HG03342 (cell line): Measurements from ENCODE around the gene PLCH1.
"Not testable (repeated sequence)": the region's sequence is repeated elsewhere in the genome, so short reads cannot be mapped to it uniquely, and the experiment has no call there.

Experiments
- ATAC-seq: cut with Tn5 transposase; IDR thresholded peaks from one replicate; pipeline ENCODE4 v1.9.1; 2021; ENCODE audit warnings: mild to moderate bottlenecking, moderate library complexity; ENCODE audit not compliant: unreplicated experiment

The PLCH1 gene

DNA sequence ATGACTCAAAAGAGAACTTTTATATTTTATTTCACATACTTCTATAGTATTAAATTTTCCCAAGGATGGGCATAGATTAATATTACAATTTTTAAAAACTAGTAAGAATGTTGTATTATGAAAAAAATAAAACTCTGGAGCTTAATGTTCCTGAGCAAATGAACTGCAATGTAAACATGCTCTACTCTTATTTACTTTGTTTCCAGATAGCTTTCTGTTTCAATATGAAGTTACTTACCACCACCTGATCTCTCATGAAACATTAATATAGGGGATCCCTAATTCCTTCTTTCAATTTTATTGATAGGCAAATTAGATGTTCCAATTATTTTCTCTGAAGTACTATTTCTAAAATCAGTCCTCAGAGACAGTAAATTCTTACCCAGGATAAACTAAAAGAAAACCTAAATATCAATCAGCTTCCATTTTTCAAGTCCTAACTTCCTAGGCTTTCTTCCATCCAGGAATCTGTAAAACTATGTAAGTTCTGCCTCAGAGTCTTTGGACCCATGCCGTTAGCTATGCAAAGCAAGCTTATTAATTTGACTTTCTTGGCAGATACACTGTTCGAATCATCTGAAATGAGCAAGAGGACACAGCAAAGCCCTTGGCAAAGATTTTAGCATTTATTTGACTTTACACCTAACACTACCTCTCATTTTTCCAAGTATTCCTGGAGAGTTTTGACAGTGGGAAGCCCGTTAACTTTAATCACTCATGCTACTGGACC is 93.2 kb downstream of the PLCH1 start:
- no peak for ATAC-seq

DNA sequence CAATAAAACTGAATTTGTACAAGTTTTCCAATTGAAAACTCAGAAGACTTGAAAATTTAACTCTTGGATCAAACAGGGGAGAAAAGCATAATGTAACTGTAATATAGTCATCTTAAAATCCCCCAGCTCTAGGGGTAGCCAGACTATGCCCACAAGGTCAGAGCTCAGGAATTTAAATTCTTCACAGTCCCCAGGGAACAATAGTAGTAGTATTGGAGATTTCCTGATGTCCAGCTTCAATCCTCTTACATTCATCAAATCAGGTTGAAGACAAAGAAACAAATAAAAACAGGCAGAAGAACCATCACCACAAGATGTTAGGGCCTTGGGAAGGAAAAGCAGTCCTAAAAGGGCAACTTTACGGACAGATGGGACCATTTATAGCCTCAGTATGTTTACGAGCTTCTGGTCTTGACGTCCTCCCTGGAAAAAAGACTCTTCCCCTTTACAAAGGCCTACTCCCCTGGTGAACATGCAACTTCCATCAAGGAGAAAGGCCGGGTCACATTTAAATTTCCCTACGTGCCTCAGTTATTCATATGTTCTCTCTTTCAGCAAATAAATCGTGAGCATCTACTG is 96.8 kb downstream of the PLCH1 start:
- ATAC-seq: no peak

GRCh38 chr3:155647206-155647605 is 97.7 kb downstream of the PLCH1 start:
- no peak for ATAC-seq

DNA sequence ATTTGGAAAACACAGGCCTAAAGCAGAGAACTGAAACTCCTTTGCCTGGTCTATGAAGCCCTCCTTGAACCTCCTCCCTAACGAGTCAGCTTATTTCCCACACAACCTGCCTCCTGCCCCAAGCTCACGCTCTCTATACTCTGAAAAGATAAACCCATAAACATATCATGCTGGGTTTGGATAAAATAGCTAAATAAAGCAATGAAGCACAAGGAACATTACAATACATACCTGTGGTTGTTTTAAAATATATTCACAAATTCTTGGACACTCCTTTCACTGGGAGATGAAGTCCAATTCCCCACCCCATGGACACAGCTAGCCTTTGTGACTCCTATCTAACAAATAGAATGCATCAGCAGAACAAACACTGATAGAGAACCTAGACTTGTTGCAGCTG is 98.2 kb downstream of the PLCH1 start:
- ATAC-seq: no peak

GRCh38 chr3:155646128-155646527 is 98.7 kb downstream of the PLCH1 start:
- ATAC-seq: no peak

DNA sequence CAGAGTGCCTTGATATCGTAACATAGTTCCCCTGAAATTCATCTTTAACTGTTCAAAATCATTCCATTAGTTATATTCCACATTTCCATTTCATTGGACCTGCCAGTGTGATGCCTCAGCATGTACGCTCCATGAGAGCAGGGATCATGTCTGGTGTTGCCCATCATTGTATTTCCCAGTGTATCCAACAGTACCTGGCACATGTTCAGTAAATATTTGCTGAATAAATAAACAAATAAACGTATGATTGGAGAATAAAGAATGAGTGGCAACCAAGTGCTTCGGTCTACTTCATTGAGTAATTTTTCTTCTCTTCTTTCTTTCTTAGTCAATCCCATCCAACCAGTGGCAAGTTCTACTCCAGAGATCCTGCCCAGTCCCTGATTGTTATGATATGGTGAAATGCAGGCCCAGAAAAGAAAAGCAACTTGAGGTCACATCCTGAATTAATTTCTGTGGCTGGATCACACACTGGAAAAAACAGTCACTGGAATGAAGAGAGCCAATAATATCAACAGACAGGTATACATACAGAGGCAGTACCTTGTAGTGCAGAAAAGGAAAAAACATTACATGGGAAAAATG is 101.2 kb downstream of the PLCH1 start:
- no peak for ATAC-seq

- no peak for ATAC-seq
These were observed 102.9 kb downstream of the PLCH1 start for GRCh38 chr3:155641956-155642355.

GRCh38 chr3:155640098-155640497 is 104.8 kb downstream of the PLCH1 start:
- no peak for ATAC-seq

GRCh38 chr3:155639462-155640055 is 105.3 kb downstream of the PLCH1 start:
- no peak for ATAC-seq

GRCh38 chr3:155638461-155638860 is 106.4 kb downstream of the PLCH1 start:
- ATAC-seq: not testable (repeated sequence)

GRCh38 chr3:155637567-155637966 is 107.3 kb downstream of the PLCH1 start:
- no peak for ATAC-seq

GRCh38 chr3:155635056-155635455 is 109.8 kb downstream of the PLCH1 start:
- no peak for ATAC-seq

GRCh38 chr3:155634121-155634719 is 110.7 kb downstream of the PLCH1 start:
- ATAC-seq: no peak

DNA sequence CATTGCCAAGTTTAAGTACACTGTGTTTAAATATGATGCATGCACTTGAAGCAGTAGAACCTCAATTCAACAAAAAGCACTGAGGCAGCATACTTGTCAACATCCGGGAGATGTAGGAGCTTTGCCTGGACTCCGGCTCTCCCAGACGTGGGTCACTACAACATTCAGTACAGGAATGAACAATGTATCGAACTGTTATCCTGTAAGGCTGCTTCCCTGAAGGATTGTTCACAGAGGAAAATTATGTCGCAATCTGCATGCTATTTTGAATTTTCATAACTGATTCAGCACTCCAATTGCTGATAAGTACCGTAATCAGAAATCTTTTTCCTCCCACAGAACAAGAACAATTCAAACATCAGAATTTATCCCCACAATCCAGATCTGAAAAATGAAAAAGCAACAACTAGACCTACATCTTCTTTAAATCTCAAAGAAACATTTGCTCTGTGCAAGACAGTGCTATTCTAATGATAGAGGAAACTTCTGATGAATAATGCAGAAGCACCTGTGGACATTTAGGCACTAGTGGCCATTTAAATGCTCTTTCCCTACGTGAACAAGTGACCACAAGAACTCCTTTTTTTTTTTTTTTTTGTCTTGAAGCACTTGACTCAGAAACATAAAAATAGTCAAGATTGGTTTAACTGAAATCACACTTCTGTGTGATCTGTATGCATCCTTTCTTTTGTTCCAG is 113.4 kb downstream of the PLCH1 start:
- ATAC-seq: no peak

DNA sequence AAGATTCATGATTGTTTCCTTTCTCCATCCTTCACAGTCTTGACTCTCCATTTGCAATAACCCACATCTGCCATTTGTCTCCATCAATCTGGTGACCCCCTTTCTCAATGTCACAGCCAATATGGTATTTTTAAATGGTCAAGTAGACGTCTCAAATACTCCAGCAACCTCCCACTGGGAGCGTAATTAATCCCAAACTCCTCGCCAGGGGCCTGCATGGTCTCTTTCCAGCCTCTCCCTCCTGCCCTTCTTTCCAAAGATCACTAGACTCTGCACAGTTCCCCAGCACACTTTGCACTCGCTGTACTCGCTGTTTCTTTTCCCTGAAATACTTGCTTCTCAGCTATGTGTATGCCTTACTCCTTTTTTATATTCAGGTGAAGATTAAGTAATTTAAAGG is 115.3 kb downstream of the PLCH1 start:
- no peak for ATAC-seq

DNA sequence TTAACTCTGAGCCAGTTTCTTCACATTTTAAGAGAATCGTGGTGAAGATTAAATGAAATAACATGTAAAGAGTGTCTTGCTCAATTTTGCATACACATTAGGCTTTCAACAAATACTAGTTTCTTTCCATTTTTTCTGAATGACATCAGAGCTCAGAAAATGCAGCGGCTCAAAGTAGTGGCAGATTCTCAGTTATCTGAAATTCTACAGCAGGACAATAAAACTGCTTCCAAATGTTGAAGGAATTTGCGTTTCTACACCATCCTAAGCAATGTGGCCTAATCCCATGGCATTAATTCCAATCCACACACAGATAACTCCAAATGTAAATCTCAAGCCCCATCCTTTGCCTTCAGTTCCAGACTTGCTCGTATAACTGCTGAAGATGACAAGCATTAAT is 115.8 kb downstream of the PLCH1 start:
- no peak for ATAC-seq

DNA sequence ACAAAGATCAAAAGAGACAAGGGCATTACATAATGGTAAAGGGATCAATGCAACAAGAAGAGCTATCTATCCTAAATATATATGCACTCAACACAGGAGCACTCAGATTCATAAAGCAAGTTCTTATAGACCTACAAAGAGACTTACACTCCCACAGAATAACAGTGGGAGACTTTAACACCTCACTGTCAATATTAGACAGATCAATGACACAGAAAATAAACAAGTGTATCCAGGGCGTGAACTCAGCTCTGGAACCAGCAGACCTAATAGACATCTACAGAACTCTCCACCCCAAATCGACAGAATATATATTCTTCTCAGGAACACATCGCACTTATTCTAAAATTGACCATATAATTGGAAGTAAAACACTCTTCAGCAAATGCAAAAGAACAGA is 122.2 kb downstream of the PLCH1 start:
- not testable (repeated sequence) for ATAC-seq

GRCh38 chr3:155620552-155620951 is 124.3 kb downstream of the PLCH1 start:
- not testable (repeated sequence) for ATAC-seq

GRCh38 chr3:155619118-155619915 is 125.6 kb downstream of the PLCH1 start:
- no peak for ATAC-seq

GRCh38 chr3:155618543-155618942 is 126.3 kb downstream of the PLCH1 start:
- ATAC-seq: no peak
